H1 (cell line): ENCODE data around the gene TCEAL1. TPM values are rescaled to one million over a fixed set of nuclear protein-coding genes. Genes with fewer than 3 reads are reported as not detected.

ENCODE experiments used
- BRCA1 ChIP-seq: IDR thresholded peaks from 2 replicates; pipeline ENCODE4 v1.6.1; 2012; ENCODE audit warnings: low read depth, low read length, improper control_type of control experiment
- HDAC2 ChIP-seq, 2 experiments: fragments of 300-600 bp in 1 of 2; sonication (generic) in 1 of 2; IDR thresholded peaks; 2 replicates each; pipeline ENCODE4 v1.6.1; 2011 to 2012; ENCODE audit warnings: low read depth in 2 of 2, low read length in 2 of 2, mild to moderate bottlenecking in 2 of 2, moderate library complexity in 2 of 2, borderline replicate concordance in 1 of 2, inconsistent platforms in 1 of 2
- YY1 ChIP-seq: IDR thresholded peaks from 2 replicates; pipeline ENCODE4 v1.6.1; 2011; ENCODE audit warnings: low read depth, mild to moderate bottlenecking, low read length
- polyA plus RNA-seq, 7 experiments: library from polyadenylated mRNA; depleted of rRNA in 3 of 7; stranded (reverse) in 5 of 7; unstranded in 2 of 7; fragments of >200 nt in 5 of 7; fragments of 200-250 nt in 2 of 7; gene quantifications; 1 replicate in 5 of 7; 2 replicates in 1 of 7; 4 replicates in 1 of 7; pipeline versions ENCODE4 v1.2.1 to v1.2.3, GENCODE V29; 2011 to 2013; ENCODE audit warnings: missing spikeins in 2 of 7, mixed read lengths in 2 of 7
- total RNA-seq: library from RNA; stranded (reverse); fragmentation: NEBNext Ultra II Directional; extraction: Animal tissue kit (Norgen Biotek cat#: 25700); gene quantifications from 2 replicates; pipeline ENCODE4 v1.2.1, GENCODE V29; 2021
- TF ChIP-seq, protein P1 (sequence below): IDR thresholded peaks from 2 replicates; pipeline ENCODE4 v1.6.1; 2012; ENCODE audit warnings: low read length, inconsistent platforms

TCEAL1 gene
- total and polyA plus RNA-seq, 2 of the 8 experiments (the other 6 are each of a cell fraction or from before 2014, with no cell fraction given): 3.9 to 4.1 TPM

DNA sequence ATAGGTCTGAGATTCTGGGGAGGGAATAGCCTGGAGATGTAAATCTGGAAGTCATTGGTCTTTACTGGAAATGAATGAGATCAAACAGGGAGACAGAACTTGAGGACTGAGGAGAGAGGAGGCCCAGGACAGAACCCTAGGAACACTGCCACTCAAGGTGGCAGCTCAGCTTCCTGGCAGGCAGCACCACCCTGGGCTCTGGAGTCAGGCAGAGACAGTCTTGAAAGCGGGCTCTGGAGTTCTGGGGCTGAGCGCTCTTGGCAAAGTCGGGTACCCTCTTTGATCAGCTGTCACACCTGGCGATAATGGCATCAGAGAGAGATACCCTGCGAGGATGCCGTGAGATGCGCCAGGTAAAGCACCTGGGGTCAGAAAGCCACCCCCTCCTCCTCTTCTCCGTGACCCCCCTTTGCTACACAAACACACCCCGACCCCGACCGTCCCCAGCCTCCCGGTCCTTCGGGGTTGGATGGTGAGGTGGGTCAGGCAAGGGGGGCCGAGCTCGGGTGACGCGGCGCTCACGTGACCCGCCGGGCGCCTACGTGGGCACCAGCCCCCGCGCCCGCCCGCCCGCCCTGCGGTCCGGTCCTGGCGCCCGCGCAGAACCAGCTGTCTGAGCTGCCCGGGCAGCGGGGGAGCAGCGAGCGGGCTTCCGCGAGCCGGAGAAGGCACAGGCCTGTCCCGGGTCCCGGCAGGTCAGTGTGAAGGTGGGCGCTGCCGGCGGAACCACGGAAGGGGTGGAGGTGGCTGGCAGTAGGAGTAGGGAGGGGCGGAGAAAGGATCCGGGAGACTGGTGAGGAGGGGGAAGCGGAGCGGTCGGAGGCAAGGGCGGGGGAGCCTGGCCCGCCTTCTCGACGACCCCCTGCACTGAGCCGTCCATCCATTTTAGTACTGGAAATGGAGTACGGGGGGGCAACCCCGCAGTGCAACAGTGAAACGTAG lies 21.1 kb upstream of the TCEAL1 start, which contains the start of gene TCEAL3 (continued):
- no peak for TF ChIP-seq BRCA1
- TF ChIP-seq, protein P1, sequence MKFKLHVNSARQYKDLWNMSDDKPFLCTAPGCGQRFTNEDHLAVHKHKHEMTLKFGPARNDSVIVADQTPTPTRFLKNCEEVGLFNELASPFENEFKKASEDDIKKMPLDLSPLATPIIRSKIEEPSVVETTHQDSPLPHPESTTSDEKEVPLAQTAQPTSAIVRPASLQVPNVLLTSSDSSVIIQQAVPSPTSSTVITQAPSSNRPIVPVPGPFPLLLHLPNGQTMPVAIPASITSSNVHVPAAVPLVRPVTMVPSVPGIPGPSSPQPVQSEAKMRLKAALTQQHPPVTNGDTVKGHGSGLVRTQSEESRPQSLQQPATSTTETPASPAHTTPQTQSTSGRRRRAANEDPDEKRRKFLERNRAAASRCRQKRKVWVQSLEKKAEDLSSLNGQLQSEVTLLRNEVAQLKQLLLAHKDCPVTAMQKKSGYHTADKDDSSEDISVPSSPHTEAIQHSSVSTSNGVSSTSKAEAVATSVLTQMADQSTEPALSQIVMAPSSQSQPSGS: no peak
- no peak for TF ChIP-seq HDAC2 (IDR thresholded peaks at IDR 0.05; ENCODE audit: borderline replicate concordance in 1 of 2, low read depth in 2 of 2, low read length in 2 of 2)
- TF ChIP-seq YY1: no peak
- TF ChIP-seq, all 59 proteins: peak for 4
